PFSK-1 (cell line): ENCODE measurements around the gene SMIM5.
A peak's percentile ranks its signal among the peaks of the same experiment; 100 is the strongest.

Source experiments
- FOXP2 ChIP-seq: optimal IDR thresholded peaks from 2 replicates; pipeline ENCODE3; 2011; ENCODE audit warnings: borderline replicate concordance, control low read depth, inconsistent platforms; ENCODE audit not compliant: insufficient read depth; ENCODE audit errors: extremely low read length, extremely low read depth
- POLR2AphosphoS5 ChIP-seq: IDR thresholded peaks from 2 replicates; pipeline ENCODE4 v1.6.1; 2012; ENCODE audit warnings: low read depth, mild to moderate bottlenecking, control low read depth, low read length, moderate library complexity
- REST ChIP-seq, 2 experiments: IDR thresholded peaks; 2 replicates each; pipeline versions ENCODE4 v1.6.1 to v1.8.0; 2011 to 2012; ENCODE audit warnings: low read depth in 2 of 2, low read length in 2 of 2, control low read depth in 1 of 2, inconsistent platforms in 1 of 2, mild to moderate bottlenecking in 1 of 2, moderate library complexity in 1 of 2; ENCODE audit not compliant: insufficient read depth in 1 of 2
- SIN3A ChIP-seq: IDR thresholded peaks from 2 replicates; pipeline ENCODE4 v1.6.1; 2012; ENCODE audit warnings: mild to moderate bottlenecking, low read length, moderate library complexity, borderline replicate concordance; ENCODE audit not compliant: insufficient read depth
- TAF1 ChIP-seq: IDR thresholded peaks from 2 replicates; pipeline ENCODE4 v1.6.1; 2012; ENCODE audit warnings: low read length, control low read depth, borderline replicate concordance; ENCODE audit not compliant: insufficient read depth

Gene SMIM5

GRCh38 chr17:75673487-75673886 is 40.3 kb downstream of the SMIM5 start:
- TF ChIP-seq TAF1 = no peak
- TF ChIP-seq POLR2AphosphoS5 = no peak
- no peak for TF ChIP-seq SIN3A
- no peak for TF ChIP-seq FOXP2
- TF ChIP-seq REST (IDR thresholded peaks at IDR 0.05; ENCODE audit: insufficient read depth in 1 of 2, low read depth in 2 of 2, low read length in 2 of 2) = no peak

- TF ChIP-seq FOXP2 (no peak), POLR2AphosphoS5 (no peak)
Measured at GRCh38 chr17:75676461-75676860, 43.2 kb downstream of the SMIM5 start.

GRCh38 chr17:75679706-75680211 is 46.5 kb downstream of the SMIM5 start:
- TF ChIP-seq FOXP2 = peak; percentile 95
- 0 out of 2 replicates have a peak, but pooled peaks have one; percentile 87 for TF ChIP-seq SIN3A
- TF ChIP-seq TAF1 = no peak
- peak in 1 of 2 experiments; percentile 70; a peak in 2 of 4 replicates for TF ChIP-seq REST (IDR thresholded peaks at IDR 0.05; ENCODE audit: insufficient read depth in 1 of 2, low read depth in 2 of 2, low read length in 2 of 2)
- TF ChIP-seq POLR2AphosphoS5 = no peak

- TF ChIP-seq POLR2AphosphoS5 (no peak), FOXP2 (no peak), TAF1 (no peak), SIN3A (no peak)
Measured at GRCh38 chr17:75680431-75680830, 47.2 kb downstream of the SMIM5 start.

GRCh38 chr17:75681289-75681688 is 48.1 kb downstream of the SMIM5 start:
- TF ChIP-seq POLR2AphosphoS5 (no peak), FOXP2 (no peak), TAF1 (no peak)

- TF ChIP-seq POLR2AphosphoS5 (no peak), TAF1 (no peak), SIN3A (no peak), FOXP2 (no peak), REST (IDR thresholded peaks at IDR 0.05; ENCODE audit: insufficient read depth in 1 of 2, low read depth in 2 of 2, low read length in 2 of 2) (no peak)
Measured at GRCh38 chr17:75683583-75683982, 50.3 kb downstream of the SMIM5 start.

- TF ChIP-seq POLR2AphosphoS5 = no peak
- no peak for TF ChIP-seq FOXP2
- TF ChIP-seq TAF1 = no peak
- no peak for TF ChIP-seq SIN3A
- no peak for TF ChIP-seq REST (IDR thresholded peaks at IDR 0.05; ENCODE audit: insufficient read depth in 1 of 2, low read depth in 2 of 2, low read length in 2 of 2)
Measured at GRCh38 chr17:75684249-75684648, 51.0 kb downstream of the SMIM5 start.
